PC-3 (cell line): ENCODE results near the gene LRRC8E. TPM values are rescaled to one million over a fixed set of nuclear protein-coding genes. Genes with fewer than 3 reads are reported as not detected.

ENCODE experiments used
- ATAC-seq: fragments of 200-7000 bp; cut with Tn5 transposase; 2 replicates; pipeline ENCODE4 v1.9.1; 2020; ENCODE audit warnings: mild to moderate bottlenecking, moderate library complexity
- BruUV-seq: library from RNA; stranded (reverse); fragments of 400-500 nt; replicated peaks from 2 replicates; lab custom pipeline; 2021; lab: Mats Ljungman, UMichigan
- CTCF ChIA-PET: fragments of 300-600 bp; sonication (Branson Sonifier 250); formaldehyde crosslinking; loops from one replicate; lab custom pipeline; 2022; ENCODE audit warnings: antibody characterized with exemption; lab: Charles Lee
- POLR2A ChIA-PET: fragments of 300-600 bp; sonication (Branson Sonifier 250); formaldehyde crosslinking; loops from one replicate; lab custom pipeline; 2022; ENCODE audit warnings: antibody characterized with exemption; ENCODE audit not compliant: unreplicated experiment; lab: Charles Lee
- DNase-seq: peaks from one replicate; pipeline ENCODE4 v3.0.0-alpha.2; 2015
- H2AFZ ChIP-seq: fragments of 300-600 bp; sonication (generic); 2 replicates; pipeline ENCODE4 v1.6.0; 2016; ENCODE audit warnings: antibody characterized with exemption, low read length
- H3F3A ChIP-seq: fragments of 300-600 bp; sonication (generic); one replicate; pipeline ENCODE4 v1.6.0; 2017; ENCODE audit warnings: antibody characterized with exemption, low read length, control low read depth, mild to moderate bottlenecking; ENCODE audit not compliant: unreplicated experiment
- H3K27ac ChIP-seq: fragments of 300-600 bp; sonication (generic); 2 replicates; pipeline ENCODE4 v1.5.1; 2016; ENCODE audit warnings: mild to moderate bottlenecking, low read length
- H3K27me3 ChIP-seq: fragments of 300-600 bp; sonication (generic); 2 replicates; pipeline ENCODE4 v1.6.1; 2016; ENCODE audit warnings: low read length, mixed read lengths
- H3K36me3 ChIP-seq: fragments of 300-600 bp; sonication (generic); 2 replicates; pipeline ENCODE4 v1.6.1; 2016; ENCODE audit warnings: low read depth, mixed run types, low read length, mixed read lengths
- H3K4me1 ChIP-seq: fragments of 300-600 bp; sonication (generic); 2 replicates; pipeline ENCODE4 v1.5.1; 2016; ENCODE audit warnings: low read length; ENCODE audit not compliant: insufficient read depth
- H3K4me2 ChIP-seq: fragments of 300-600 bp; sonication (generic); 2 replicates; pipeline ENCODE4 v1.6.0; 2016; ENCODE audit warnings: low read length
- H3K4me3 ChIP-seq: fragments of 300-600 bp; sonication (generic); 2 replicates; pipeline ENCODE4 v1.5.1; 2016; ENCODE audit warnings: mild to moderate bottlenecking, low read length, mixed read lengths
- H3K79me2 ChIP-seq: fragments of 300-600 bp; sonication (generic); 2 replicates; pipeline ENCODE4 v1.6.1; 2017; ENCODE audit warnings: low read length, mixed read lengths
- H3K9ac ChIP-seq: fragments of 300-600 bp; sonication (generic); 2 replicates; pipeline ENCODE4 v1.6.0; 2016; ENCODE audit warnings: mild to moderate bottlenecking, low read length
- H3K9me2 ChIP-seq: fragments of 300-600 bp; sonication (generic); replicated peaks from 2 replicates; pipeline ENCODE4 v1.6.1; 2016; ENCODE audit warnings: mixed run types, low read length, mixed read lengths
- H3K9me3 ChIP-seq: fragments of 300-600 bp; sonication (generic); 2 replicates; pipeline ENCODE4 v1.6.1; 2016; ENCODE audit warnings: low read length, mixed read lengths
- H4K20me1 ChIP-seq: fragments of 300-600 bp; sonication (generic); 2 replicates; pipeline ENCODE4 v1.6.1; 2016; ENCODE audit warnings: low read length, mixed read lengths
- EZH2 ChIP-seq: fragments of 300-600 bp; sonication (generic); IDR thresholded peaks from one replicate; pipeline ENCODE4 v1.6.1; 2017; ENCODE audit warnings: antibody characterized with exemption, mild to moderate bottlenecking, low read length; ENCODE audit not compliant: unreplicated experiment
- EZH2phosphoT487 ChIP-seq: fragments of 300-600 bp; sonication (generic); IDR thresholded peaks from 2 replicates; pipeline ENCODE4 v1.6.1; 2018; ENCODE audit warnings: mild to moderate bottlenecking, antibody characterized with exemption, low read length, borderline replicate concordance
- intact Hi-C: fragments of 100-400 bp; cut with micrococcal nuclease; formaldehyde crosslinking; loops from 2 replicates; pipeline ENCODE4 v1.9.0; 2023
- total RNA-seq: library from RNA; depleted of rRNA; stranded (reverse); fragments of >200 nt; gene quantifications from 2 replicates; pipeline ENCODE4 v1.2.3, GENCODE V29; 2014
- TF ChIP-seq, protein P1 (sequence below): fragments of 300-600 bp; sonication (generic); conservative IDR thresholded peaks from 2 replicates; pipeline ENCODE4 v1.5.1; 2017; ENCODE audit warnings: antibody characterized with exemption, low read depth, mild to moderate bottlenecking, low read length

LRRC8E gene
- total RNA-seq, 1 experiment from 2014 or later, result 30.8 TPM

DNA sequence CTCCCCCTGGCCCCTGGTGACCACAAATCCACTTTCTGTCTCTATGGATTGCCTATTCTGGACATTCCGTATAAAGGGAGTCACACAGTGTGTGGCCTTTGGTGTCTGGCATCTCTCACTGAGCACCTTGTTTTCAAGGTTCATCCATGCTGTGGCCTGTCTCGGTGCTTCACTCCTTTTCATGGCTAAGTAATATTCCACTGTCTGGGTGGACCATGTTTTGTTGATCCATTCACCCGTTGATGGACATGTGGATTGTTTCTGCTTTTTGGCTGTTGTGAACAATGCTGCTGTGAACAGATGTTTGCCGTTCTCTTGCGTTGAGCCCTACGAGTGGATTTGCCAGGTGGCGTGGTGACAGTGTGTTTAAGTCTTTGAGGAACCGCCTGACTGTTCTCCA lies 47.7 kb upstream of the LRRC8E start:
- no peaks in the 10 kb centered on the region for H3K36me3 ChIP-seq
- H3K79me2 ChIP-seq, result peaks cover 9% of the 10 kb centered on the region
- intact Hi-C loops, result no loop called here
- no peak overlapping the region for H3K4me3 ChIP-seq
- no peak for TF ChIP-seq EZH2phosphoT487
- TF ChIP-seq EZH2, result no peak
- TF ChIP-seq, protein P1, sequence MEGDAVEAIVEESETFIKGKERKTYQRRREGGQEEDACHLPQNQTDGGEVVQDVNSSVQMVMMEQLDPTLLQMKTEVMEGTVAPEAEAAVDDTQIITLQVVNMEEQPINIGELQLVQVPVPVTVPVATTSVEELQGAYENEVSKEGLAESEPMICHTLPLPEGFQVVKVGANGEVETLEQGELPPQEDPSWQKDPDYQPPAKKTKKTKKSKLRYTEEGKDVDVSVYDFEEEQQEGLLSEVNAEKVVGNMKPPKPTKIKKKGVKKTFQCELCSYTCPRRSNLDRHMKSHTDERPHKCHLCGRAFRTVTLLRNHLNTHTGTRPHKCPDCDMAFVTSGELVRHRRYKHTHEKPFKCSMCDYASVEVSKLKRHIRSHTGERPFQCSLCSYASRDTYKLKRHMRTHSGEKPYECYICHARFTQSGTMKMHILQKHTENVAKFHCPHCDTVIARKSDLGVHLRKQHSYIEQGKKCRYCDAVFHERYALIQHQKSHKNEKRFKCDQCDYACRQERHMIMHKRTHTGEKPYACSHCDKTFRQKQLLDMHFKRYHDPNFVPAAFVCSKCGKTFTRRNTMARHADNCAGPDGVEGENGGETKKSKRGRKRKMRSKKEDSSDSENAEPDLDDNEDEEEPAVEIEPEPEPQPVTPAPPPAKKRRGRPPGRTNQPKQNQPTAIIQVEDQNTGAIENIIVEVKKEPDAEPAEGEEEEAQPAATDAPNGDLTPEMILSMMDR, result no peak
- H3K9ac ChIP-seq, result no peak overlapping the region
- H3K4me1 ChIP-seq, result peaks cover 14% of the 10 kb centered on the region
- ChIA-PET CTCF (no interaction called here), POLR2A (no interaction called here)
- no peak overlapping the region for H2AFZ ChIP-seq
- H3K27ac ChIP-seq, result no peak overlapping the region
- H3K4me2 ChIP-seq, result no peak overlapping the region
- ATAC-seq (no peak), DNase-seq (no peak)
- no TSS peak for BruUV-seq
- no peaks in the 10 kb centered on the region for H3K9me3 ChIP-seq
- no peaks in the 10 kb centered on the region for H3K9me2 ChIP-seq
- H3K27me3 ChIP-seq, result no peaks in the 10 kb centered on the region
- no peaks in the 10 kb centered on the region for H4K20me1 ChIP-seq
- no peaks in the 10 kb centered on the region for H3F3A ChIP-seq

DNA sequence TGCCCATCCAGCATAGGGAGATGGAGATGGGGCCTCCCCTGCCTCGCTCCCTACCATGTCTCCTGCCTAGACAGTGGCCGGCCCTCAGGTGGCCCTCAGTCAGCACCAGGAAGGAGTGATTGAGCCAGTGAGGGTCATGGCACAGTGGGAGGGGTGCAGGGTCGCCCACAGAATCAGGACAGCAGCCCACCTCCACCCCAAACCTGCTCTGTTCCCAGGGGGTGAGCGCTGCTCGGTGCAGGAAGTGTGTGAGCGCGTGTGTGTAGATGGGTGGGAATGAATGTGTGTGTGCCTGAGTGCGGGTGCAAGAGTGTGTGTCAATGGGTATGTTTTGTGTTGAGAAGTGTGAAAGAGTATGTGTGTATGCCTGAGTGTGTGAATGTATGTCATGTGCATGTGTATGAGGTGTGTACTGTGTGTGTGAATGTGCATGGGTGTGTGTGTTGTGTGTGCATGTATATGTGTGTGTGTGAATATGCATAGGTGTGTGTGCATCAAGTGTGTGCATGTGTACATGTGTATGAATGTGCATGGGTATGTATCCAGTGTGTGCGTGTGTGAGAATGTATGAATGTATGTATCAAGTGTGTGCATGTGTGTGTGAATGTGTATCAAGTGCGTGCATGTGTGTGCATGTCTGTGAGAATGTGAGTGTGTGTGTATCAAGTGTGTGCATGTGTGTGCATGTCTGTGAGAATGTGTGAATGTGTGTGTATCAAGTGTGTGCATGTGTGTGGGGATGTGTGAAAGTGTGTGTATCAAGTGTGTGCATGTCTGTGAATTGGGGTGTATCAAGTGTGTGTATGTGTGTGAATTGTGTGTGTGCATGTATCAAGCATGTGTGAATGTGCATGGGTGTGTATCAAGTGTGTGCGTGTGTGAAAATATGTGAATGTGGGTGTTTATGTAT lies 46.3 kb upstream of the LRRC8E start:
- Histone ChIP-seq H3K4me2 (no peak overlapping the region), H2AFZ (no peak overlapping the region), H3K27ac (no peak overlapping the region), H4K20me1 (no peaks in the 10 kb centered on the region), H3K79me2 (0 out of 2 replicates have a peak, but pooled peaks cover 2% of the 10 kb centered on the region), H3K4me3 (no peak overlapping the region), H3K36me3 (no peaks in the 10 kb centered on the region), H3K9me3 (no peaks in the 10 kb centered on the region), H3K4me1 (peaks cover 14% of the 10 kb centered on the region), H3K27me3 (no peaks in the 10 kb centered on the region), H3K9ac (no peak overlapping the region), H3K9me2 (no peaks in the 10 kb centered on the region), H3F3A (no peaks in the 10 kb centered on the region)
- no peak for DNase-seq
- ATAC-seq, result no peak
- TF ChIP-seq EZH2 (no peak), EZH2phosphoT487 (no peak)
- TF ChIP-seq, protein P1, result no peak
- CTCF ChIA-PET, result no interaction called here
- no TSS peak for BruUV-seq
- POLR2A ChIA-PET, result no interaction called here
- intact Hi-C loops, result no loop called here
